A673 (cell line): Measurements from ENCODE around the gene CLRN3. TPM values are rescaled to one million over a fixed set of nuclear protein-coding genes. Genes with fewer than 3 reads are reported as not detected.

Experiments
- Bru-seq: library from RNA; stranded (reverse); fragments of 400-500 nt; gene quantifications from one replicate; lab custom pipeline; 2021; lab: Mats Ljungman, UMichigan
- BruChase-seq, 2 experiments: library from RNA; stranded (reverse); fragments of 400-500 nt; gene quantifications; one replicate each; lab custom pipeline; 2021; lab: Mats Ljungman, UMichigan
- BruUV-seq: library from RNA; stranded (reverse); fragments of 400-500 nt; replicated peaks from 2 replicates; lab custom pipeline; 2021; lab: Mats Ljungman, UMichigan
- CTCF ChIA-PET: fragments of 300-600 bp; sonication (Branson Sonifier 250); formaldehyde crosslinking; loops from one replicate; lab custom pipeline; 2022; ENCODE audit warnings: antibody characterized with exemption; lab: Charles Lee
- POLR2A ChIA-PET: fragments of 300-600 bp; sonication (Branson Sonifier 250); formaldehyde crosslinking; loops from one replicate; lab custom pipeline; 2022; ENCODE audit warnings: antibody characterized with exemption; ENCODE audit not compliant: low non-redundant PET; lab: Charles Lee
- DNase-seq: peaks from one replicate; pipeline ENCODE4 v3.0.0-alpha.2; 2015; ENCODE audit warnings: low spot score
- H3K27ac ChIP-seq: fragments of 200-600 bp; sonication (generic); 2 replicates; pipeline ENCODE4 v1.5.1; 2016; ENCODE audit warnings: mixed run types, low read depth, mild to moderate bottlenecking, mixed read lengths, antibody characterized with exemption, low read length; ENCODE audit not compliant: poor library complexity, severe bottlenecking
- H3K27me3 ChIP-seq: fragments of 200-600 bp; sonication (generic); replicated peaks from 2 replicates; pipeline ENCODE4 v1.6.1; 2017; ENCODE audit warnings: mixed run types, low read depth, mild to moderate bottlenecking, mixed read lengths, antibody characterized with exemption, low read length; ENCODE audit not compliant: insufficient read depth, poor library complexity
- H3K36me3 ChIP-seq: fragments of 200-600 bp; sonication (generic); 2 replicates; pipeline ENCODE4 v1.6.1; 2016; ENCODE audit warnings: mixed run types, mild to moderate bottlenecking, mixed read lengths, antibody characterized with exemption, low read length; ENCODE audit not compliant: insufficient read depth, poor library complexity, severe bottlenecking
- H3K4me1 ChIP-seq: fragments of 200-600 bp; sonication (generic); 2 replicates; pipeline ENCODE4 v1.6.1; 2017; ENCODE audit warnings: mixed run types, mild to moderate bottlenecking, mixed read lengths, antibody characterized with exemption, low read length; ENCODE audit not compliant: insufficient read depth, poor library complexity, severe bottlenecking
- H3K4me3 ChIP-seq: fragments of 200-600 bp; sonication (generic); 2 replicates; pipeline ENCODE4 v1.5.1; 2016; ENCODE audit warnings: low read depth, mixed run types, mild to moderate bottlenecking, mixed read lengths, low read length; ENCODE audit not compliant: poor library complexity, severe bottlenecking
- H3K9me3 ChIP-seq: fragments of 200-600 bp; sonication (generic); 2 replicates; pipeline ENCODE4 v1.6.1; 2016; ENCODE audit warnings: mixed run types, low read depth, mild to moderate bottlenecking, mixed read lengths, antibody characterized with exemption, low read length; ENCODE audit not compliant: poor library complexity, severe bottlenecking
- EZH2 ChIP-seq: fragments of 200-600 bp; sonication (generic); IDR thresholded peaks from 2 replicates; pipeline ENCODE4 v1.6.1; 2017; ENCODE audit warnings: borderline replicate concordance, low read depth, mild to moderate bottlenecking, mixed read lengths, antibody characterized with exemption, low read length; ENCODE audit not compliant: poor library complexity, severe bottlenecking
- intact Hi-C: fragments of 100-400 bp; cut with micrococcal nuclease; formaldehyde crosslinking; loops from one replicate; pipeline ENCODE4 v1.10.0; 2022; ENCODE audit not compliant: unreplicated experiment
- long read RNA-seq: library from polyadenylated mRNA; stranded (forward); transcript quantifications from one replicate; pipeline ENCODE4 v2.0.0, GENCODE V29; 2022
- total RNA-seq: library from RNA; stranded (reverse); gene quantifications from 2 replicates; pipeline ENCODE4 v1.2.3, GENCODE V29; 2021
- TF ChIP-seq, protein P1 (sequence below): fragments of 300-800, 200-600 bp; sonication (generic); conservative IDR thresholded peaks from 2 replicates; pipeline ENCODE4 v1.5.1; 2017; ENCODE audit warnings: low read depth, mild to moderate bottlenecking, antibody characterized with exemption, low read length, moderate library complexity, mixed read lengths

Gene CLRN3, protein sequence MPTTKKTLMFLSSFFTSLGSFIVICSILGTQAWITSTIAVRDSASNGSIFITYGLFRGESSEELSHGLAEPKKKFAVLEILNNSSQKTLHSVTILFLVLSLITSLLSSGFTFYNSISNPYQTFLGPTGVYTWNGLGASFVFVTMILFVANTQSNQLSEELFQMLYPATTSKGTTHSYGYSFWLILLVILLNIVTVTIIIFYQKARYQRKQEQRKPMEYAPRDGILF
- total RNA-seq (not detected in 2 replicates), Bru-seq, nascent RNA (not detected), BruChase-seq, experiment 1, labeled RNA remaining after a 2-hour chase (not detected), BruChase-seq, experiment 2, labeled RNA remaining after a 6-hour chase (not detected)
- long read RNA-seq, result 0 reads

DNA sequence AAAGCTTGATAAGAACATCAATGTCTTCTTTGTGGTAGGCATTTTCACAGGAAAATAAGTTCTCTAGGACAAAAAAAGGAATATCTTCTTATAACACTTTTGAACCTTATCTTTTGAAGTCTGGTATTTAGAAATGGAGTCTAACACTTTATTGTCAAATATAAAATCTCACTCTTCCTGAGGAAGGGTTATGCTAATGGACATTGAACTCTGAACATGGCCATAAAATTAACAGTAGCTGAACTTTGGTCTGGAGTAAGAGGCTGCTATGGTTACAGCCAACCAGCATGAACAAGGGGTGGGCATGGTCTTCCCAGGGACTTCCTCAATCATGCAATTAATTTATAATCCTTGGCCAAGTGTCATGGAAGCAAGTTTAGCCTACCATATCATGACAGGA is at the start of gene CLRN3:
Gene CLRN3, minus strand, starts transcription at position 199 of the 400 bp plus-strand sequence. Its CDS starts 157 bp downstream, at position 42.
- intact Hi-C loops, result no loop called here
- H3K9me3 ChIP-seq, result peaks cover 3% of the 10 kb centered on the region
- H3K36me3 ChIP-seq, result no peaks in the 10 kb centered on the region
- TF ChIP-seq, protein P1, sequence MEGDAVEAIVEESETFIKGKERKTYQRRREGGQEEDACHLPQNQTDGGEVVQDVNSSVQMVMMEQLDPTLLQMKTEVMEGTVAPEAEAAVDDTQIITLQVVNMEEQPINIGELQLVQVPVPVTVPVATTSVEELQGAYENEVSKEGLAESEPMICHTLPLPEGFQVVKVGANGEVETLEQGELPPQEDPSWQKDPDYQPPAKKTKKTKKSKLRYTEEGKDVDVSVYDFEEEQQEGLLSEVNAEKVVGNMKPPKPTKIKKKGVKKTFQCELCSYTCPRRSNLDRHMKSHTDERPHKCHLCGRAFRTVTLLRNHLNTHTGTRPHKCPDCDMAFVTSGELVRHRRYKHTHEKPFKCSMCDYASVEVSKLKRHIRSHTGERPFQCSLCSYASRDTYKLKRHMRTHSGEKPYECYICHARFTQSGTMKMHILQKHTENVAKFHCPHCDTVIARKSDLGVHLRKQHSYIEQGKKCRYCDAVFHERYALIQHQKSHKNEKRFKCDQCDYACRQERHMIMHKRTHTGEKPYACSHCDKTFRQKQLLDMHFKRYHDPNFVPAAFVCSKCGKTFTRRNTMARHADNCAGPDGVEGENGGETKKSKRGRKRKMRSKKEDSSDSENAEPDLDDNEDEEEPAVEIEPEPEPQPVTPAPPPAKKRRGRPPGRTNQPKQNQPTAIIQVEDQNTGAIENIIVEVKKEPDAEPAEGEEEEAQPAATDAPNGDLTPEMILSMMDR, result no peak
- no peak for TF ChIP-seq EZH2
- ChIA-PET POLR2A (no interaction called here), CTCF (no interaction called here)
- H3K4me1 ChIP-seq, result no peaks in the 10 kb centered on the region
- DNase-seq, result no peak
- H3K27me3 ChIP-seq, result peaks cover 6% of the 10 kb centered on the region
- no peak within 1 kb of the TSS for H3K27ac ChIP-seq
- H3K4me3 ChIP-seq, result no peak within 1 kb of the TSS
- BruUV-seq, result no TSS peak

DNA sequence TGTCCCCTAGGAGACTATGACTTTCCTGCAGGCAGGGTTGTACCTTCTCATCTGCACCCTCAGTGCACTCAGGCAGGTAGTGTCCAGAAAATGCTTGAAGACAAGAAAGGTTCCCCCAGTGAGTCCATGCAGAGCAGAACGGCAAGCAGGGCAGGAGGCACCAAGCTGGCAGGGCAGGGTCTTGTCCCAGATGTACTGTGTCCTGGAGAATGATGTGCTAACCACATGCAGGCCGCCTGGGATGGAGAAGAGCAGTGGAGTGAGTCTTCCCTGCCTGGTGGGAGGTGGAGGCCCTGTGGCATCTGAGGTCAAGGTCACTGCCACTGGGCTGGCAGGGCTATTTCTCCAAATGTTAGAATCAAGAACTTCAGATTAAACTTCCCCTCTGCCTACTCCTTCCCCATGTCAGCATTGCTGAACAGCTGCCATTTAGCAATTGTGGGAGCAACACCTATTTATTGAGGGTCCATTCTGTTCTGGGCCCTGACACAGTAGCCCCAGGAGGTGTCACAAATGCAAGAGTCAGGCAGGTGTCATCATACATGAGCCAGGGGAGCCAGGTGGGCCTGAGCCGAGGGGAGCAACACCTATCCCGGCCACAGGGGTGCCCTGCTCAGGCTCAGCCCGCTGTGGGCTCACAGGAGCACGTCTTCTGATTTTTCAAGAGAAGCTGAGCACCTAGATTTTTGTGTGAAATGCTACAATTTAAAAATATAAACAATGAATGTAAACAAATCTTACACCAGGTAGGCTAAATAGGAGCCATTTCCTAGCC is 48.3 kb upstream of the CLRN3 start:
- Histone ChIP-seq H3K4me3 (no peak overlapping the region), H3K27me3 (no peaks in the 10 kb centered on the region), H3K9me3 (no peaks in the 10 kb centered on the region), H3K4me1 (no peaks in the 10 kb centered on the region), H3K27ac (no peak overlapping the region), H3K36me3 (no peaks in the 10 kb centered on the region)
- TF ChIP-seq, protein P1, result no peak
- no peak for TF ChIP-seq EZH2
- CTCF ChIA-PET, result no interaction called here
- intact Hi-C loops, result no loop called here
- no TSS peak for BruUV-seq
- POLR2A ChIA-PET, result no interaction called here
- DNase-seq, result no peak

DNA sequence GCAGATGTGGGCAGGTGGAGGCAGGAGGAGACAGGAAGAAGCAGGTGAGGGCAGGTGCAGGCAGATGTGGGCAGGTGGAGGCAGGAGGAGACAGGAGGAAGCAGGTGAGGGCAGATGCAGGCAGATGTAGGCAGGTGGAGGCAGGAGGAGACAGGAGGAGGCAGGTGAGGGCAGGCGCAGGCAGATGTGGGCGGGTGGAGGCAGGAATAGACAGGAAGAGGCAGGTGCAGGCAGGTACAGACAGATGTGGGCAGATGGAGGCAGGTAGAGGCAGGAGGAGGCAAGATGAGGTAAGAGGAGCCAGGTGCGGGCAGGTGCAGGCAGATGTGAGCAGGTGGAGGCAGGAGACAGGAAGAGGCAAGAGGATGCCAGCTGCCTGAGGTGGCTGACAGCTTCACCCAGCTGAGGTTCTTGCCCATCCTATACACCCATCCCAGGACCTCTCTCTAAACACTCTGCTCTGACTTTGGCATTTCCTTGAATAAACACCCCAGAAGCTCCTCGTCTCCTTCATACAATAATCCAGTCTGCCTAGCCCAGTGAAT is 47.1 kb upstream of the CLRN3 start:
- Histone ChIP-seq H3K9me3 (no peaks in the 10 kb centered on the region), H3K4me1 (no peaks in the 10 kb centered on the region), H3K36me3 (no peaks in the 10 kb centered on the region), H3K27me3 (no peaks in the 10 kb centered on the region), H3K27ac (no peak overlapping the region), H3K4me3 (no peak overlapping the region)
- no peak for DNase-seq
- ChIA-PET CTCF (no interaction called here), POLR2A (no interaction called here)
- no peak for TF ChIP-seq EZH2
- TF ChIP-seq, protein P1, result no peak
- intact Hi-C loops, result no loop called here
- BruUV-seq, result no TSS peak
